K562 (cell line): Measurements from ENCODE around the gene PRRC2A. TPM values are rescaled to one million over a fixed set of nuclear protein-coding genes. Genes with fewer than 3 reads are reported as not detected.

Source experiments
- BMI1 ChIP-seq: fragments of 150-350 bp; IDR thresholded peaks from 2 replicates; pipeline ENCODE4 v1.6.1; 2014; ENCODE audit warnings: low read length
- CCNT2 ChIP-seq: IDR thresholded peaks from 2 replicates; pipeline ENCODE4 v1.6.1; 2011; ENCODE audit warnings: borderline replicate concordance, low read depth, mild to moderate bottlenecking, moderate library complexity, mixed read lengths, low read length; ENCODE audit not compliant: insufficient read length; ENCODE audit errors: extremely low read depth
- KDM4B ChIP-seq, 2 experiments: fragments of 450-650 bp in 1 of 2; sonication (generic) in 1 of 2; IDR thresholded peaks; 2 replicates each; pipeline ENCODE4 v1.6.1; 2016 to 2017; ENCODE audit warnings: borderline replicate concordance in 2 of 2, antibody characterized with exemption in 1 of 2, low read depth in 1 of 2, mild to moderate bottlenecking in 1 of 2
- LEF1 ChIP-seq: fragments of 450-650 bp; IDR thresholded peaks from 2 replicates; pipeline ENCODE4 v1.6.1; 2016; ENCODE audit warnings: mild to moderate bottlenecking
- MCM7 ChIP-seq, 2 experiments: fragments of 450-650 bp; IDR thresholded peaks; 2 replicates each; pipeline ENCODE4 v1.6.1; 2016 to 2018
- MEIS2 ChIP-seq: fragments of 450-650 bp; IDR thresholded peaks from 2 replicates; pipeline ENCODE4 v1.6.1; 2014; ENCODE audit warnings: mild to moderate bottlenecking; ENCODE audit not compliant: partially characterized antibody
- NELFE ChIP-seq: IDR thresholded peaks from 2 replicates; pipeline ENCODE4 v1.6.1; 2011; ENCODE audit warnings: mild to moderate bottlenecking; ENCODE audit not compliant: insufficient read depth, insufficient read length
- POLR2AphosphoS2 ChIP-seq: IDR thresholded peaks from 2 replicates; pipeline ENCODE4 v1.6.1; 2012; ENCODE audit warnings: low read length, improper control_type of control experiment
- TARDBP ChIP-seq: fragments of 450-650 bp; IDR thresholded peaks from 2 replicates; pipeline ENCODE4 v1.6.1; 2016
- ZBTB11 ChIP-seq, 3 experiments: fragments of 200-800 bp in 1 of 3; fragments of 250-450 bp in 1 of 3; fragments of 450-650 bp in 1 of 3; sonication (Bioruptor Pico) in 1 of 3; sonication (Bioruptor generic) in 1 of 3; formaldehyde crosslinking in 1 of 3; IDR thresholded peaks; 2 replicates each; pipeline versions ENCODE4 v1.6.1 to v1.8.0; 2016 to 2022; ENCODE audit warnings: mild to moderate bottlenecking in 2 of 3, missing genetic modification characterization in 2 of 3, missing compliant biosample characterization in 1 of 3, moderate library complexity in 1 of 3
- ZNF12 ChIP-seq: sonication (generic); formaldehyde crosslinking; IDR thresholded peaks from 2 replicates; pipeline ENCODE4 v1.4.0; 2020; ENCODE audit warnings: mild to moderate bottlenecking, missing genetic modification reagents
- polyA plus RNA-seq, 8 experiments: library from polyadenylated mRNA; depleted of rRNA in 4 of 8; stranded (reverse) in 5 of 8; unstranded in 3 of 8; fragments of >200 nt; fragmentation: Nextera tagmentation in 2 of 8; fragmentation: Illumina TruSeq in 1 of 8; extraction: Ambion mirVana in 2 of 8; extraction: Trizol in 1 of 8; gene quantifications; 2 replicates each; pipeline versions ENCODE4 v1.2.1 to v1.2.3, GENCODE V29; 2011 to 2014; ENCODE audit warnings: inconsistent platforms in 1 of 8, missing spikeins in 1 of 8
- total RNA-seq, 7 experiments: library from RNA; depleted of rRNA in 6 of 7; stranded (reverse); fragments of >200 nt in 6 of 7; fragmentation: Illumina TruSeq in 2 of 7; extraction: Trizol in 2 of 7; gene quantifications; 2 replicates each; pipeline versions ENCODE4 v1.2.1 to v1.2.3, GENCODE V29; 2011 to 2021; ENCODE audit warnings: low replicate concordance in 1 of 7
- TF ChIP-seq, protein P1 (sequence below): fragments of 200-600 bp; sonication (generic); IDR thresholded peaks from one replicate; pipeline ENCODE4 v1.6.1; 2012; ENCODE audit warnings: mild to moderate bottlenecking, low read depth, low read length, inconsistent platforms

Gene PRRC2A
- total and polyA plus RNA-seq, 9 of the 15 experiments (the other 6 are each of a cell fraction or from before 2014, with no cell fraction given) = 1.0 to 332 (median 63.0) TPM

GRCh38 chr6:31652925-31653724 is 32.6 kb downstream of the PRRC2A start (continued):
- TF ChIP-seq, protein P1, sequence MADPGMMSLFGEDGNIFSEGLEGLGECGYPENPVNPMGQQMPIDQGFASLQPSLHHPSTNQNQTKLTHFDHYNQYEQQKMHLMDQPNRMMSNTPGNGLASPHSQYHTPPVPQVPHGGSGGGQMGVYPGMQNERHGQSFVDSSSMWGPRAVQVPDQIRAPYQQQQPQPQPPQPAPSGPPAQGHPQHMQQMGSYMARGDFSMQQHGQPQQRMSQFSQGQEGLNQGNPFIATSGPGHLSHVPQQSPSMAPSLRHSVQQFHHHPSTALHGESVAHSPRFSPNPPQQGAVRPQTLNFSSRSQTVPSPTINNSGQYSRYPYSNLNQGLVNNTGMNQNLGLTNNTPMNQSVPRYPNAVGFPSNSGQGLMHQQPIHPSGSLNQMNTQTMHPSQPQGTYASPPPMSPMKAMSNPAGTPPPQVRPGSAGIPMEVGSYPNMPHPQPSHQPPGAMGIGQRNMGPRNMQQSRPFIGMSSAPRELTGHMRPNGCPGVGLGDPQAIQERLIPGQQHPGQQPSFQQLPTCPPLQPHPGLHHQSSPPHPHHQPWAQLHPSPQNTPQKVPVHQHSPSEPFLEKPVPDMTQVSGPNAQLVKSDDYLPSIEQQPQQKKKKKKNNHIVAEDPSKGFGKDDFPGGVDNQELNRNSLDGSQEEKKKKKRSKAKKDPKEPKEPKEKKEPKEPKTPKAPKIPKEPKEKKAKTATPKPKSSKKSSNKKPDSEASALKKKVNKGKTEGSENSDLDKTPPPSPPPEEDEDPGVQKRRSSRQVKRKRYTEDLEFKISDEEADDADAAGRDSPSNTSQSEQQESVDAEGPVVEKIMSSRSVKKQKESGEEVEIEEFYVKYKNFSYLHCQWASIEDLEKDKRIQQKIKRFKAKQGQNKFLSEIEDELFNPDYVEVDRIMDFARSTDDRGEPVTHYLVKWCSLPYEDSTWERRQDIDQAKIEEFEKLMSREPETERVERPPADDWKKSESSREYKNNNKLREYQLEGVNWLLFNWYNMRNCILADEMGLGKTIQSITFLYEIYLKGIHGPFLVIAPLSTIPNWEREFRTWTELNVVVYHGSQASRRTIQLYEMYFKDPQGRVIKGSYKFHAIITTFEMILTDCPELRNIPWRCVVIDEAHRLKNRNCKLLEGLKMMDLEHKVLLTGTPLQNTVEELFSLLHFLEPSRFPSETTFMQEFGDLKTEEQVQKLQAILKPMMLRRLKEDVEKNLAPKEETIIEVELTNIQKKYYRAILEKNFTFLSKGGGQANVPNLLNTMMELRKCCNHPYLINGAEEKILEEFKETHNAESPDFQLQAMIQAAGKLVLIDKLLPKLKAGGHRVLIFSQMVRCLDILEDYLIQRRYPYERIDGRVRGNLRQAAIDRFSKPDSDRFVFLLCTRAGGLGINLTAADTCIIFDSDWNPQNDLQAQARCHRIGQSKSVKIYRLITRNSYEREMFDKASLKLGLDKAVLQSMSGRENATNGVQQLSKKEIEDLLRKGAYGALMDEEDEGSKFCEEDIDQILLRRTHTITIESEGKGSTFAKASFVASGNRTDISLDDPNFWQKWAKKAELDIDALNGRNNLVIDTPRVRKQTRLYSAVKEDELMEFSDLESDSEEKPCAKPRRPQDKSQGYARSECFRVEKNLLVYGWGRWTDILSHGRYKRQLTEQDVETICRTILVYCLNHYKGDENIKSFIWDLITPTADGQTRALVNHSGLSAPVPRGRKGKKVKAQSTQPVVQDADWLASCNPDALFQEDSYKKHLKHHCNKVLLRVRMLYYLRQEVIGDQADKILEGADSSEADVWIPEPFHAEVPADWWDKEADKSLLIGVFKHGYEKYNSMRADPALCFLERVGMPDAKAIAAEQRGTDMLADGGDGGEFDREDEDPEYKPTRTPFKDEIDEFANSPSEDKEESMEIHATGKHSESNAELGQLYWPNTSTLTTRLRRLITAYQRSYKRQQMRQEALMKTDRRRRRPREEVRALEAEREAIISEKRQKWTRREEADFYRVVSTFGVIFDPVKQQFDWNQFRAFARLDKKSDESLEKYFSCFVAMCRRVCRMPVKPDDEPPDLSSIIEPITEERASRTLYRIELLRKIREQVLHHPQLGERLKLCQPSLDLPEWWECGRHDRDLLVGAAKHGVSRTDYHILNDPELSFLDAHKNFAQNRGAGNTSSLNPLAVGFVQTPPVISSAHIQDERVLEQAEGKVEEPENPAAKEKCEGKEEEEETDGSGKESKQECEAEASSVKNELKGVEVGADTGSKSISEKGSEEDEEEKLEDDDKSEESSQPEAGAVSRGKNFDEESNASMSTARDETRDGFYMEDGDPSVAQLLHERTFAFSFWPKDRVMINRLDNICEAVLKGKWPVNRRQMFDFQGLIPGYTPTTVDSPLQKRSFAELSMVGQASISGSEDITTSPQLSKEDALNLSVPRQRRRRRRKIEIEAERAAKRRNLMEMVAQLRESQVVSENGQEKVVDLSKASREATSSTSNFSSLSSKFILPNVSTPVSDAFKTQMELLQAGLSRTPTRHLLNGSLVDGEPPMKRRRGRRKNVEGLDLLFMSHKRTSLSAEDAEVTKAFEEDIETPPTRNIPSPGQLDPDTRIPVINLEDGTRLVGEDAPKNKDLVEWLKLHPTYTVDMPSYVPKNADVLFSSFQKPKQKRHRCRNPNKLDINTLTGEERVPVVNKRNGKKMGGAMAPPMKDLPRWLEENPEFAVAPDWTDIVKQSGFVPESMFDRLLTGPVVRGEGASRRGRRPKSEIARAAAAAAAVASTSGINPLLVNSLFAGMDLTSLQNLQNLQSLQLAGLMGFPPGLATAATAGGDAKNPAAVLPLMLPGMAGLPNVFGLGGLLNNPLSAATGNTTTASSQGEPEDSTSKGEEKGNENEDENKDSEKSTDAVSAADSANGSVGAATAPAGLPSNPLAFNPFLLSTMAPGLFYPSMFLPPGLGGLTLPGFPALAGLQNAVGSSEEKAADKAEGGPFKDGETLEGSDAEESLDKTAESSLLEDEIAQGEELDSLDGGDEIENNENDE = no peak
- no peak for TF ChIP-seq MEIS2
- TF ChIP-seq LEF1 = peak; percentile 90; the same call in 1 of the 2 replicates
- no peak for TF ChIP-seq ZBTB11 (CRISPR knock-in tag; IDR thresholded peaks at IDR 0.05)
- TF ChIP-seq NELFE = no peak
- TF ChIP-seq POLR2AphosphoS2 = peak; percentile 98
- TF ChIP-seq TARDBP = no peak; the same call in 1 of the 2 replicates
- no peak; the same call in 1 of the 2 replicates for TF ChIP-seq ZNF12
- no peak for TF ChIP-seq CCNT2
- TF ChIP-seq BMI1 = no peak
- peak in 1 of 2 experiments; percentile 87; a peak in 1 of 4 replicates for TF ChIP-seq MCM7 (IDR thresholded peaks at IDR 0.05)
- no peak for TF ChIP-seq KDM4B (IDR thresholded peaks at IDR 0.05; ENCODE audit: borderline replicate concordance in 2 of 2, low read depth in 1 of 2)
